GM12878 (cell line): ENCODE measurements around the gene CDKN2AIPNL. TPM values are rescaled to one million over a fixed set of nuclear protein-coding genes. Genes with fewer than 3 reads are reported as not detected.
A peak's percentile ranks its signal among the peaks of the same experiment; 100 is the strongest.

Experiments
- ATAC-seq: fragments of 200-7000 bp; cut with Tn5 transposase; 3 replicates; pipeline ENCODE4 v1.9.1; 2020; ENCODE audit warnings: mild to moderate bottlenecking, moderate library complexity
- BruUV-seq: library from RNA; stranded (reverse); fragments of 400-500 nt; replicated peaks from 2 replicates; lab custom pipeline; 2021; lab: Mats Ljungman, UMichigan
- CTCF ChIA-PET: fragments of 300-600 bp; sonication (Branson Sonifier 250); formaldehyde crosslinking; extraction: SDS; loops from one replicate; lab custom pipeline; 2021; ENCODE audit warnings: inconsistent platforms; lab: Yijun Ruan, JAX
- POLR2A ChIA-PET: fragments of 350-600 bp; formaldehyde crosslinking; extraction: SDS; loops from one replicate; lab custom pipeline; 2021; ENCODE audit warnings: inconsistent platforms; lab: Charles Lee
- RAD21 ChIA-PET: fragments of 300-600 bp; sonication (Branson Sonifier 250); formaldehyde crosslinking; loops from one replicate; lab custom pipeline; 2023; ENCODE audit warnings: antibody characterized with exemption; ENCODE audit not compliant: unreplicated experiment; lab: Charles Lee
- SMC1A ChIA-PET: fragments of 300-600 bp; sonication (Branson Sonifier 250); formaldehyde crosslinking; loops from one replicate; lab custom pipeline; 2023; ENCODE audit not compliant: unreplicated experiment, uncharacterized antibody; lab: Charles Lee
- DNase-seq: peaks from one replicate; pipeline ENCODE4 v3.0.0-alpha.2; 2011; ENCODE audit warnings: low read depth, low spot score
- FAIRE-seq: peaks from 3 replicates; lab custom pipeline; 2011; peaks lifted over from hg19 to GRCh38; lab: Jason Lieb, UNC
- H2AFZ ChIP-seq: 2 replicates; pipeline ENCODE4 v1.6.0; 2011; ENCODE audit warnings: low read depth, low read length, control low read depth; ENCODE audit not compliant: control insufficient read depth
- H3K27ac ChIP-seq: 2 replicates; pipeline ENCODE4 v1.5.1; 2011; ENCODE audit warnings: control low read depth; ENCODE audit not compliant: control insufficient read depth, insufficient read depth
- H3K27me3 ChIP-seq, 2 experiments: replicated peaks in 1 of 2; 2 replicates each; pipeline versions ENCODE4 v1.6.0 to v1.6.1; 2011; ENCODE audit warnings: low read length in 1 of 2; ENCODE audit not compliant: control insufficient read depth in 2 of 2, insufficient read depth in 2 of 2
- H3K36me3 ChIP-seq, 2 experiments: 2 replicates each; pipeline ENCODE4 v1.5.1; 2011; ENCODE audit warnings: low read length in 1 of 2; ENCODE audit not compliant: control insufficient read depth in 2 of 2, insufficient read depth in 2 of 2
- H3K4me1 ChIP-seq: 2 replicates; pipeline ENCODE4 v1.6.1; 2011; ENCODE audit warnings: mild to moderate bottlenecking, low read length, moderate library complexity, mixed read lengths; ENCODE audit not compliant: control insufficient read depth, insufficient read depth
- H3K4me2 ChIP-seq: 2 replicates; pipeline ENCODE4 v1.6.0; 2011; ENCODE audit warnings: control low read depth; ENCODE audit not compliant: control insufficient read depth, insufficient read depth
- H3K4me3 ChIP-seq: fragments of 200-600 bp; sonication (generic); 2 replicates; pipeline ENCODE4 v1.5.1; 2016
- H3K79me2 ChIP-seq: 2 replicates; pipeline ENCODE4 v1.6.0; 2011; ENCODE audit warnings: low read length; ENCODE audit not compliant: control insufficient read depth, insufficient read depth
- H3K9ac ChIP-seq: 2 replicates; pipeline ENCODE4 v1.8.0; 2011; ENCODE audit warnings: low read length, control low read depth, mixed read lengths; ENCODE audit not compliant: control insufficient read depth, insufficient read depth
- H3K9me3 ChIP-seq: replicated peaks from 3 replicates; pipeline ENCODE4 v1.5.1; 2011; ENCODE audit warnings: mild to moderate bottlenecking, low read length; ENCODE audit not compliant: control insufficient read depth, insufficient read depth
- H4K20me1 ChIP-seq: 2 replicates; pipeline ENCODE4 v1.6.0; 2011; ENCODE audit not compliant: control insufficient read depth, insufficient read depth
- BRCA1 ChIP-seq: IDR thresholded peaks from 2 replicates; pipeline ENCODE4 v1.6.1; 2011; ENCODE audit warnings: low read depth, low read length, improper control_type of control experiment
- ESRRA ChIP-seq: IDR thresholded peaks from 2 replicates; pipeline ENCODE4 v1.6.1; 2012; ENCODE audit warnings: mild to moderate bottlenecking, low read length, improper control_type of control experiment
- IRF4 ChIP-seq: IDR thresholded peaks from 2 replicates; pipeline ENCODE4 v1.6.1; 2011; ENCODE audit warnings: low read depth, low read length
- KDM1A ChIP-seq: fragments of 200-600 bp; sonication (generic); IDR thresholded peaks from 2 replicates; pipeline ENCODE4 v1.6.1; 2016; ENCODE audit warnings: borderline replicate concordance
- SMAD5 ChIP-seq: IDR thresholded peaks from 2 replicates; pipeline ENCODE4 v1.6.1; 2016; ENCODE audit warnings: antibody characterized with exemption, low read depth
- WGBS: methylation state at CpG from one replicate; pipeline ENCODE4 v1.1.6; 2016; ENCODE audit warnings: low lambda C conversion rate; ENCODE audit not compliant: insufficient replicate concordance, insufficient coverage; ENCODE audit errors: missing lambda C conversion rate; 5-methylcytosine and 5-hydroxymethylcytosine counted together
- in situ Hi-C: fragments of 300-500 bp; cut with MboI; formaldehyde crosslinking; loops from 9 replicates; pipeline ENCODE4 v1.14.3; 2018; ENCODE audit warnings: mixed read lengths
- intact Hi-C: fragments of 100-400 bp; cut with micrococcal nuclease; formaldehyde crosslinking; loops from one replicate; pipeline ENCODE4 v1.14.2; 2022; ENCODE audit not compliant: unreplicated experiment
- polyA plus RNA-seq, 11 experiments: library from polyadenylated mRNA; depleted of rRNA in 4 of 11; unstranded in 6 of 11; stranded (reverse) in 5 of 11; fragments of >200 nt; fragmentation: Nextera tagmentation in 4 of 11; fragmentation: Illumina TruSeq in 1 of 11; extraction: Ambion mirVana in 4 of 11; extraction: Trizol in 1 of 11; gene quantifications; 1 replicate in 1 of 11; 2 replicates in 10 of 11; pipeline versions ENCODE4 v1.2.1 to v1.2.3, GENCODE V29; 2011 to 2016; ENCODE audit warnings: inconsistent platforms in 2 of 11, missing spikeins in 2 of 11, low read depth in 1 of 11
- total RNA-seq, 4 experiments: library from RNA; depleted of rRNA in 3 of 4; stranded (reverse); fragments of >200 nt in 3 of 4; fragmentation: Illumina TruSeq in 1 of 4; extraction: Trizol in 1 of 4; gene quantifications; 2 replicates each; pipeline versions ENCODE4 v1.2.1 to v1.2.3, GENCODE V29; 2013 to 2021

CDKN2AIPNL gene
- total and polyA plus RNA-seq, 10 of the 15 experiments (the other 5 are each of a cell fraction or from before 2014, with no cell fraction given) = 23.5 to 72.0 (median 36.6) TPM

GRCh38 chr5:134432174-134432573 is 20.5 kb upstream of the CDKN2AIPNL start (continued):
- TF ChIP-seq ESRRA = no peak

- ATAC-seq (peak; percentile 67), DNase-seq (no peak), FAIRE-seq (no peak)
- H4K20me1 ChIP-seq = no peaks in the 10 kb centered on the region
- H3K9ac ChIP-seq = no peak overlapping the region
- RAD21 ChIA-PET = interaction anchor here (1.7 kb wide), 1 partner anchor 16 kb away, joined by 6 read pairs; no protein-coding TSS in a partner anchor
- in situ Hi-C loops (no loop called here), intact Hi-C loops (no loop called here)
- no peak overlapping the region for H3K4me3 ChIP-seq
- H3K4me1 ChIP-seq = peaks cover 6% of the 10 kb centered on the region; the same call in 1 of the 2 replicates
- SMC1A ChIA-PET = interaction anchor here (1.0 kb wide), 1 partner anchor 37 kb away, joined by 3 read pairs; no protein-coding TSS in a partner anchor
- POLR2A ChIA-PET = no interaction called here
- no peak overlapping the region for H3K4me2 ChIP-seq
- H3K9me3 ChIP-seq = no peaks in the 10 kb centered on the region
- no TSS peak for BruUV-seq
- CTCF ChIA-PET = interaction anchor here (0.6 to 2.5 kb wide), 2 partner anchors 18 to 344 kb away, joined by 3 to 11 read pairs; partner anchors contain the start of gene CDKN2AIPNL
- TF ChIP-seq KDM1A (no peak), IRF4 (no peak), BRCA1 (no peak), SMAD5 (no peak)
- no peak overlapping the region for H2AFZ ChIP-seq
- no peaks in the 10 kb centered on the region for H3K36me3 ChIP-seq
- no peaks in the 10 kb centered on the region for H3K79me2 ChIP-seq
- H3K27me3 ChIP-seq = no peaks in the 10 kb centered on the region
- no peak overlapping the region for H3K27ac ChIP-seq
- WGBS = 26% methylated on average over 5 of the region's 5 CpGs
Observed at GRCh38 chr5:134430001-134430569, 18.4 kb upstream of the CDKN2AIPNL start.
